IMR-90 (cell line): ENCODE data around the gene SEMA4F. TPM values are rescaled to one million over a fixed set of nuclear protein-coding genes. Genes with fewer than 3 reads are reported as not detected.

Experiments used
- ATAC-seq: fragments of 200-7000 bp; cut with Tn5 transposase; 2 replicates; pipeline ENCODE4 v1.9.1; 2020; ENCODE audit warnings: low read depth, mild to moderate bottlenecking, moderate library complexity
- BruUV-seq: library from RNA; stranded (reverse); fragments of 400-500 nt; replicated peaks from 2 replicates; lab custom pipeline; 2021; lab: Mats Ljungman, UMichigan
- CTCF ChIA-PET: fragments of 300-600 bp; formaldehyde crosslinking; extraction: SDS; loops from one replicate; lab custom pipeline; 2021; ENCODE audit warnings: antibody characterized with exemption; lab: Yijun Ruan, JAX
- POLR2A ChIA-PET: fragments of 300-600 bp; sonication (Branson Sonifier 250); formaldehyde crosslinking; loops from one replicate; lab custom pipeline; 2022; ENCODE audit warnings: antibody characterized with exemption; ENCODE audit not compliant: unreplicated experiment; lab: Charles Lee
- DNase-seq: peaks from one replicate; pipeline ENCODE4 v3.0.0; 2013
- H2AFZ ChIP-seq: replicated peaks from 2 replicates; pipeline ENCODE3; 2013; ENCODE audit warnings: low read length, mild to moderate bottlenecking; ENCODE audit not compliant: poor library complexity
- H2AK5ac ChIP-seq: 2 replicates; pipeline ENCODE4 v1.6.1; 2013; ENCODE audit warnings: low read depth, low read length, inconsistent platforms
- H2AK9ac ChIP-seq: replicated peaks from 2 replicates; pipeline ENCODE3; 2013; ENCODE audit warnings: mild to moderate bottlenecking, low read depth, low read length, moderate library complexity; ENCODE audit not compliant: poor library complexity
- H2BK120ac ChIP-seq: 2 replicates; pipeline ENCODE4 v1.6.1; 2013; ENCODE audit warnings: low read depth, low read length, inconsistent platforms
- H2BK15ac ChIP-seq: 3 replicates; pipeline ENCODE4 v1.6.1; 2013; ENCODE audit warnings: low read depth, low read length, inconsistent platforms
- H2BK20ac ChIP-seq: 2 replicates; pipeline ENCODE4 v1.6.1; 2013; ENCODE audit warnings: low read depth, mild to moderate bottlenecking, inconsistent platforms, low read length, moderate library complexity
- H2BK5ac ChIP-seq: 2 replicates; pipeline ENCODE4 v1.6.1; 2013; ENCODE audit warnings: mild to moderate bottlenecking, low read depth, low read length, inconsistent platforms; ENCODE audit not compliant: poor library complexity, severe bottlenecking
- H3K14ac ChIP-seq: replicated peaks from 2 replicates; pipeline ENCODE4 v1.6.1; 2013; ENCODE audit warnings: low read depth, low read length, inconsistent platforms
- H3K18ac ChIP-seq: 2 replicates; pipeline ENCODE4 v1.6.1; 2013; ENCODE audit warnings: low read depth, low read length, control low read depth
- H3K23ac ChIP-seq: 2 replicates; pipeline ENCODE4 v1.6.1; 2013; ENCODE audit warnings: low read depth, low read length, inconsistent platforms
- H3K27ac ChIP-seq: 2 replicates; pipeline ENCODE4 v1.5.1; 2013; ENCODE audit warnings: mild to moderate bottlenecking, control low read depth, low read length; ENCODE audit not compliant: insufficient read depth
- H3K27me3 ChIP-seq: 2 replicates; pipeline ENCODE4 v1.6.1; 2013; ENCODE audit warnings: low read length; ENCODE audit not compliant: control insufficient read depth, insufficient read depth
- H3K36me3 ChIP-seq: 2 replicates; pipeline ENCODE4 v1.6.1; 2013; ENCODE audit warnings: low read length, mixed read lengths; ENCODE audit not compliant: control insufficient read depth, insufficient read depth
- H3K4ac ChIP-seq: 2 replicates; pipeline ENCODE4 v1.6.1; 2013; ENCODE audit warnings: low read depth, low read length, inconsistent platforms
- H3K4me1 ChIP-seq: 2 replicates; pipeline ENCODE4 v1.6.1; 2013; ENCODE audit warnings: low read length, mixed read lengths; ENCODE audit not compliant: control insufficient read depth, insufficient read depth
- H3K4me2 ChIP-seq: 2 replicates; pipeline ENCODE4 v1.6.1; 2013; ENCODE audit warnings: low read depth, mild to moderate bottlenecking, control low read depth, low read length, moderate library complexity
- H3K4me3 ChIP-seq: 2 replicates; pipeline ENCODE4 v1.5.1; 2013; ENCODE audit warnings: low read depth, mild to moderate bottlenecking, control low read depth, low read length, moderate library complexity; ENCODE audit not compliant: insufficient read depth
- H3K56ac ChIP-seq: 2 replicates; pipeline ENCODE4 v1.6.1; 2013; ENCODE audit warnings: low read length, inconsistent platforms; ENCODE audit not compliant: insufficient read depth; ENCODE audit errors: extremely low read depth
- H3K79me1 ChIP-seq, 2 experiments: 2 replicates each; pipeline ENCODE4 v1.6.1; 2013; ENCODE audit warnings: low read length in 2 of 2, inconsistent platforms in 1 of 2, low read depth in 1 of 2
- H3K9ac ChIP-seq: 2 replicates; pipeline ENCODE4 v1.6.1; 2013; ENCODE audit warnings: low read depth, low read length, control low read depth
- H3K9me1 ChIP-seq: 2 replicates; pipeline ENCODE4 v1.6.1; 2013; ENCODE audit warnings: low read length, inconsistent platforms; ENCODE audit not compliant: insufficient read depth
- H3K9me3 ChIP-seq: 2 replicates; pipeline ENCODE4 v1.6.1; 2013; ENCODE audit warnings: low read length; ENCODE audit not compliant: control insufficient read depth, insufficient read depth
- H4K20me1 ChIP-seq: 2 replicates; pipeline ENCODE4 v1.6.1; 2013; ENCODE audit warnings: low read length, inconsistent platforms; ENCODE audit not compliant: insufficient read depth
- H4K5ac ChIP-seq: 2 replicates; pipeline ENCODE4 v1.6.1; 2013; ENCODE audit warnings: mild to moderate bottlenecking, low read depth, low read length, control low read depth
- H4K8ac ChIP-seq, 2 experiments: 2 replicates each; pipeline ENCODE4 v1.6.1; 2013; ENCODE audit warnings: low read depth in 2 of 2, low read length in 2 of 2, control low read depth in 1 of 2, inconsistent platforms in 1 of 2
- H4K91ac ChIP-seq: 2 replicates; pipeline ENCODE4 v1.6.1; 2013; ENCODE audit warnings: low read depth, low read length, inconsistent platforms; ENCODE audit not compliant: insufficient read depth
- BHLHE40 ChIP-seq: fragments of 150-350 bp; IDR thresholded peaks from 2 replicates; pipeline ENCODE4 v1.6.1; 2016; ENCODE audit warnings: mild to moderate bottlenecking, low read depth, low read length
- CEBPB ChIP-seq: IDR thresholded peaks from 2 replicates; pipeline ENCODE4 v1.6.1; 2012; ENCODE audit warnings: low read depth, low read length, improper control_type of control experiment
- CHD1 ChIP-seq: IDR thresholded peaks from 2 replicates; pipeline ENCODE4 v1.6.1; 2012; ENCODE audit warnings: low read depth, low read length, improper control_type of control experiment
- FOS ChIP-seq: fragments of 150-350 bp; IDR thresholded peaks from 2 replicates; pipeline ENCODE4 v1.6.1; 2016; ENCODE audit warnings: low read depth, low read length
- MAFK ChIP-seq: IDR thresholded peaks from 2 replicates; pipeline ENCODE4 v1.6.1; 2012; ENCODE audit warnings: low read depth, low read length, improper control_type of control experiment
- MAZ ChIP-seq: IDR thresholded peaks from 2 replicates; pipeline ENCODE4 v1.6.1; 2012; ENCODE audit warnings: low read depth, mild to moderate bottlenecking, low read length, improper control_type of control experiment, moderate library complexity, borderline replicate concordance
- MXI1 ChIP-seq: IDR thresholded peaks from 2 replicates; pipeline ENCODE4 v1.6.1; 2012; ENCODE audit warnings: low read depth, mild to moderate bottlenecking, low read length, moderate library complexity, borderline replicate concordance
- NFE2L2 ChIP-seq: fragments of 150-350 bp; IDR thresholded peaks from 2 replicates; pipeline ENCODE4 v1.6.1; 2016; ENCODE audit warnings: low read depth, mild to moderate bottlenecking, low read length
- POLR2A ChIP-seq: IDR thresholded peaks from 2 replicates; pipeline ENCODE4 v1.6.1; 2012; ENCODE audit warnings: mild to moderate bottlenecking, low read depth, low read length
- RCOR1 ChIP-seq: IDR thresholded peaks from 2 replicates; pipeline ENCODE4 v1.6.1; 2012; ENCODE audit warnings: mild to moderate bottlenecking, low read length, improper control_type of control experiment; ENCODE audit not compliant: insufficient replicate concordance
- RFX5 ChIP-seq: IDR thresholded peaks from 2 replicates; pipeline ENCODE4 v1.8.0; 2012; ENCODE audit warnings: low read depth, mild to moderate bottlenecking, low read length, moderate library complexity
- SMC3 ChIP-seq: fragments of 150-350 bp; IDR thresholded peaks from 2 replicates; pipeline ENCODE4 v1.6.1; 2016; ENCODE audit warnings: low read depth, mild to moderate bottlenecking, antibody characterized with exemption, low read length, moderate library complexity
- dilution Hi-C: fragments of 300-500 bp; cut with HindIII; formaldehyde crosslinking; loops from one replicate; pipeline ENCODE4 v1.14.3; 2018; ENCODE audit warnings: low sequenced_read_pairs; ENCODE audit not compliant: unreplicated experiment
- in situ Hi-C: fragments of 300-500 bp; cut with MboI; formaldehyde crosslinking; loops from 3 replicates; pipeline ENCODE4 v1.14.3; 2019; ENCODE audit warnings: low sequenced_read_pairs, inconsistent platforms, mixed read lengths
- intact Hi-C: fragments of 100-400 bp; cut with micrococcal nuclease; formaldehyde crosslinking; loops from 2 replicates; pipeline ENCODE4 v1.10.0; 2022
- polyA plus RNA-seq, 3 experiments: library from polyadenylated mRNA; depleted of rRNA; stranded (reverse); fragments of >200 nt; gene quantifications; 2 replicates each; pipeline ENCODE4 v1.2.3, GENCODE V29; 2012; ENCODE audit warnings: low replicate concordance in 1 of 3
- total RNA-seq: library from RNA; depleted of rRNA; stranded (reverse); fragments of >200 nt; gene quantifications from 2 replicates; pipeline ENCODE4 v1.2.3, GENCODE V29; 2012
- TF ChIP-seq, protein P1 (sequence below): fragments of 150-350 bp; IDR thresholded peaks from 2 replicates; pipeline ENCODE4 v1.6.1; 2017; ENCODE audit warnings: mild to moderate bottlenecking, antibody characterized with exemption, low read length, low read depth
- TF ChIP-seq, protein P2 (sequence below): fragments of 150-350 bp; IDR thresholded peaks from 2 replicates; pipeline ENCODE4 v1.6.1; 2016; ENCODE audit warnings: low read depth, mild to moderate bottlenecking, low read length, moderate library complexity, borderline replicate concordance
- TF ChIP-seq, protein P3 (sequence below): conservative IDR thresholded peaks from 2 replicates; pipeline ENCODE4 v1.5.1; 2012; ENCODE audit warnings: mild to moderate bottlenecking, low read depth, low read length, improper control_type of control experiment

SEMA4F gene
- total and polyA plus RNA-seq, 2 of the 4 experiments (the other 2 are of a cell fraction) = 4.7 to 7.5 TPM

DNA sequence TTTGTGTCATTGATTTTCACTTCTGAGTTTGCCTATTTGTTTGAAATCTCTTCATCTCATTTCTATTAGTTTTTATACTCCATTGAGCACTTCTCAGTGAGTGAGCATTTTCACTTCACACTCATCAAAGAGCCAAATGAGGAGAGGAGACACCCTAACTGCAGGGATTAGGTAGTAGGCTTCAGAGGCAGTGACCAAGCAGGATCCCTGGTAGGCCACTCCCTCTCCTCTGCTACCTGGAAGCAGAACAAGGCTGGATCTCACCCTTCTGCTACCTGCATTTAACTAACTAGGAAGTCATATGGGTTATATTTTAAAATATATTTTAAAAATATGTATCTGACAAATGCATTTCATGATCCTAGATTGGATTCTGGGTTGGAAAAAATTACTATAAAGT, 52.7 kb downstream of the SEMA4F start:
- no peak for TF ChIP-seq MAZ
- no peak for TF ChIP-seq CHD1
- no peak for TF ChIP-seq RCOR1
- TF ChIP-seq, protein P1, sequence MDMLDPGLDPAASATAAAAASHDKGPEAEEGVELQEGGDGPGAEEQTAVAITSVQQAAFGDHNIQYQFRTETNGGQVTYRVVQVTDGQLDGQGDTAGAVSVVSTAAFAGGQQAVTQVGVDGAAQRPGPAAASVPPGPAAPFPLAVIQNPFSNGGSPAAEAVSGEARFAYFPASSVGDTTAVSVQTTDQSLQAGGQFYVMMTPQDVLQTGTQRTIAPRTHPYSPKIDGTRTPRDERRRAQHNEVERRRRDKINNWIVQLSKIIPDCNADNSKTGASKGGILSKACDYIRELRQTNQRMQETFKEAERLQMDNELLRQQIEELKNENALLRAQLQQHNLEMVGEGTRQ = no peak
- no peak for TF ChIP-seq NFE2L2
- TF ChIP-seq MAFK = no peak
- no peak for TF ChIP-seq SMC3
- TF ChIP-seq, protein P2, sequence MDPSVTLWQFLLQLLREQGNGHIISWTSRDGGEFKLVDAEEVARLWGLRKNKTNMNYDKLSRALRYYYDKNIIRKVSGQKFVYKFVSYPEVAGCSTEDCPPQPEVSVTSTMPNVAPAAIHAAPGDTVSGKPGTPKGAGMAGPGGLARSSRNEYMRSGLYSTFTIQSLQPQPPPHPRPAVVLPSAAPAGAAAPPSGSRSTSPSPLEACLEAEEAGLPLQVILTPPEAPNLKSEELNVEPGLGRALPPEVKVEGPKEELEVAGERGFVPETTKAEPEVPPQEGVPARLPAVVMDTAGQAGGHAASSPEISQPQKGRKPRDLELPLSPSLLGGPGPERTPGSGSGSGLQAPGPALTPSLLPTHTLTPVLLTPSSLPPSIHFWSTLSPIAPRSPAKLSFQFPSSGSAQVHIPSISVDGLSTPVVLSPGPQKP = no peak
- TF ChIP-seq BHLHE40 = no peak
- no peak for TF ChIP-seq RFX5
- TF ChIP-seq, protein P3, sequence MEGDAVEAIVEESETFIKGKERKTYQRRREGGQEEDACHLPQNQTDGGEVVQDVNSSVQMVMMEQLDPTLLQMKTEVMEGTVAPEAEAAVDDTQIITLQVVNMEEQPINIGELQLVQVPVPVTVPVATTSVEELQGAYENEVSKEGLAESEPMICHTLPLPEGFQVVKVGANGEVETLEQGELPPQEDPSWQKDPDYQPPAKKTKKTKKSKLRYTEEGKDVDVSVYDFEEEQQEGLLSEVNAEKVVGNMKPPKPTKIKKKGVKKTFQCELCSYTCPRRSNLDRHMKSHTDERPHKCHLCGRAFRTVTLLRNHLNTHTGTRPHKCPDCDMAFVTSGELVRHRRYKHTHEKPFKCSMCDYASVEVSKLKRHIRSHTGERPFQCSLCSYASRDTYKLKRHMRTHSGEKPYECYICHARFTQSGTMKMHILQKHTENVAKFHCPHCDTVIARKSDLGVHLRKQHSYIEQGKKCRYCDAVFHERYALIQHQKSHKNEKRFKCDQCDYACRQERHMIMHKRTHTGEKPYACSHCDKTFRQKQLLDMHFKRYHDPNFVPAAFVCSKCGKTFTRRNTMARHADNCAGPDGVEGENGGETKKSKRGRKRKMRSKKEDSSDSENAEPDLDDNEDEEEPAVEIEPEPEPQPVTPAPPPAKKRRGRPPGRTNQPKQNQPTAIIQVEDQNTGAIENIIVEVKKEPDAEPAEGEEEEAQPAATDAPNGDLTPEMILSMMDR = no peak
- TF ChIP-seq CEBPB = no peak
- TF ChIP-seq MXI1 = no peak
- TF ChIP-seq FOS = no peak
- TF ChIP-seq POLR2A = no peak
- dilution Hi-C loops (no loop called here), intact Hi-C loops (no loop called here), in situ Hi-C loops (no loop called here)
- H2AFZ ChIP-seq = no peak overlapping the region
- H3K4ac ChIP-seq = no peak overlapping the region
- H4K5ac ChIP-seq = no peak overlapping the region
- H4K20me1 ChIP-seq = no peaks in the 10 kb centered on the region
- no peak overlapping the region for H3K56ac ChIP-seq
- no peak overlapping the region for H2BK20ac ChIP-seq
- no peak overlapping the region for H3K9ac ChIP-seq
- ChIA-PET CTCF (no interaction called here), POLR2A (no interaction called here)
- ATAC-seq (no peak), DNase-seq (no peak)
- H3K27ac ChIP-seq = no peak overlapping the region
- no peaks in the 10 kb centered on the region; the same call in 1 of the 2 replicates for H3K27me3 ChIP-seq
- H2BK15ac ChIP-seq = no peak overlapping the region
- H3K18ac ChIP-seq = no peak overlapping the region
- H3K36me3 ChIP-seq = no peaks in the 10 kb centered on the region
- H3K9me1 ChIP-seq = no peaks in the 10 kb centered on the region; the same call in 1 of the 2 replicates
- no TSS peak for BruUV-seq
- H3K9me3 ChIP-seq = no peaks in the 10 kb centered on the region
- H3K4me3 ChIP-seq = no peak overlapping the region
- no peak overlapping the region for H3K23ac ChIP-seq
- no peak overlapping the region for H3K4me2 ChIP-seq
- H2AK5ac ChIP-seq = no peak overlapping the region
- H4K8ac ChIP-seq = no peak overlapping the region
- no peaks in the 10 kb centered on the region for H3K79me1 ChIP-seq
- H3K14ac ChIP-seq = no peak overlapping the region
- no peak overlapping the region for H2AK9ac ChIP-seq
- H3K4me1 ChIP-seq = peaks cover 6% of the 10 kb centered on the region
- H4K91ac ChIP-seq = no peak overlapping the region
- no peak overlapping the region for H2BK120ac ChIP-seq
- H2BK5ac ChIP-seq = no peak overlapping the region
